ENCODE measurements around the gene ISG20L2.

The ISG20L2 gene

DNA sequence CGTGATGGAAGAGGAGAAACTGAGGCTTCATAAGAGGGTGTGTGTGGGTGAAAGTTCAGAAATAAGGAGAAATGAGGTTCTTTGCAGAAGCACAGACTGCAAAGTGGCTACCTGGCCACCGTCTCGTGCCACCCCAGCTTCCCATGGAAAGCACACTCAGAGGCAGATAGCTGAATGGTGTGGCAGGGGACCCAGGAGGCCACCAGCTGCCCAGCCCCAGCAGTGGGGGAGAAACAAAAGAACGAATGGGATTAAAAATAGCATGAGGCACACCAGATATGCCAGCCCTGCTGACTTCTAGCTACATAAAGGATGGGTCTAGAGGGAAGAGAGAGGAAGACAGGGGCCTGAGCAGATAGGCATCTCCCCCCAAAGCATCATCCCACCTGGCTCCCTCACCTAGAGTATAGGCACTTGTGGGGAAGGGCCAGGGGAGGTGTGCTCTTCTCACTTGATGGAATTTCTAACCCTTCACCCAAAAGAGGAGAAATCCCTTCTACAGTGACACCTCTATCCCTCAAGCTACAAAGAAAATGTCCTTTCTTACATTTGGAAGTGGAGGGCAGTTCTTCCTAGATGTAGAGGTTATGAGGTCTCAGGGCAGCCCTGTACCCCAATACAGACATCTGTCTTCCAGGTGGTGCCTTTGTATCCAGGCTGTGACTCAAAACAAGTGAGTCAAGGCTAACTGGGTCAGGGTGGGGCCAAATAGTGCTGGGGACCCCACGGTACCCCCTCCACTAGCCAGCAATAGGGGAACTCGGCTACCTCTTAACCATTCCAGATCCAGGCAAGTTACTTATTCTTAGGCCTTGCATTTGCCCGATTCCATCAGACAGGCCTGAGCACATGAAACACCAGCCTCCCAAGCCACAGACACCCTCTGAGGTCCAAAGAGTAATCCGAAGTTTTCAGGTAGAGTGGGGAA, 19.4 kb upstream of the ISG20L2 start:
- peak overlapping the region; percentile 93 for H3K27ac Mint-ChIP-seq
- peak overlapping the region; percentile 85 for H3K4me3 Mint-ChIP-seq
- peaks cover 73% of the 10 kb centered on the region for H3K4me1 Mint-ChIP-seq
- no peak for ATAC-seq
- peaks cover 31% of the 10 kb centered on the region for H3K36me3 Mint-ChIP-seq
- no peaks in the 10 kb centered on the region for H3K27me3 Mint-ChIP-seq
- no peaks in the 10 kb centered on the region for H3K9me3 Mint-ChIP-seq

- no peaks in the 10 kb centered on the region for H3K27me3 Mint-ChIP-seq
Observed at GRCh38 chr1:156746728-156747631, 18.4 kb upstream of the ISG20L2 start.

GRCh38 chr1:156746406-156746727, 17.8 kb upstream of the ISG20L2 start:
- Mint-ChIP-seq H3K9me3 (no peaks in the 10 kb centered on the region), H3K4me3 (peak overlapping the region; percentile 83), H3K36me3 (peaks cover 48% of the 10 kb centered on the region), H3K27me3 (no peaks in the 10 kb centered on the region), H3K27ac (peak overlapping the region; percentile 93), H3K4me1 (peaks cover 75% of the 10 kb centered on the region)
- no peak for ATAC-seq

More at GRCh38 chr1:156746728-156747631, 18.4 kb upstream of the ISG20L2 start:
- Mint-ChIP-seq H3K27ac (peak overlapping the region; percentile 93), H3K4me1 (peaks cover 69% of the 10 kb centered on the region), H3K36me3 (peaks cover 42% of the 10 kb centered on the region), H3K4me3 (peak overlapping the region; percentile 85), H3K9me3 (no peaks in the 10 kb centered on the region)
- peak; percentile 39 for ATAC-seq

DNA sequence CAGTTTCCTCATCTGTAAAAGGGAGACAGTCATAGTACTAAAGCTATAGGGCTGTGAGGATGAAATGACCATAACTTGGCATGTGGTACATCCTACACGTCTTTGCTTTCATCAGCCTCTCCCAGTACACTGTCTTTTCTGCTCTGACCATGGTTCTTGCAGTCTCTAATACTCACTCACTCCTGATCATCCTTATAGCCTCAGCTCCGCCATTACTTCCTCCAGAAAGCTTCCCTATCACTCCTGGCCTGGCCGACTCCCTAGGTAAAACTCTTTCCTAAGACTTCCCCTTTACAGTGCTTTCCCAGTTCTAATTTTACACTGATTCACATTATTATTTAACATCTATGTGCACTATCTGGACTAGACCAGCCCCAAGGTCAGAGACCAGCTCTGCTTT, 17.3 kb upstream of the ISG20L2 start:
- H3K9me3 Mint-ChIP-seq: no peaks in the 10 kb centered on the region
- H3K4me3 Mint-ChIP-seq: no peak overlapping the region
- peak overlapping the region; percentile 93 for H3K27ac Mint-ChIP-seq
- ATAC-seq: no peak
- H3K36me3 Mint-ChIP-seq: peaks cover 53% of the 10 kb centered on the region
- peaks cover 79% of the 10 kb centered on the region for H3K4me1 Mint-ChIP-seq
- no peaks in the 10 kb centered on the region for H3K27me3 Mint-ChIP-seq

DNA sequence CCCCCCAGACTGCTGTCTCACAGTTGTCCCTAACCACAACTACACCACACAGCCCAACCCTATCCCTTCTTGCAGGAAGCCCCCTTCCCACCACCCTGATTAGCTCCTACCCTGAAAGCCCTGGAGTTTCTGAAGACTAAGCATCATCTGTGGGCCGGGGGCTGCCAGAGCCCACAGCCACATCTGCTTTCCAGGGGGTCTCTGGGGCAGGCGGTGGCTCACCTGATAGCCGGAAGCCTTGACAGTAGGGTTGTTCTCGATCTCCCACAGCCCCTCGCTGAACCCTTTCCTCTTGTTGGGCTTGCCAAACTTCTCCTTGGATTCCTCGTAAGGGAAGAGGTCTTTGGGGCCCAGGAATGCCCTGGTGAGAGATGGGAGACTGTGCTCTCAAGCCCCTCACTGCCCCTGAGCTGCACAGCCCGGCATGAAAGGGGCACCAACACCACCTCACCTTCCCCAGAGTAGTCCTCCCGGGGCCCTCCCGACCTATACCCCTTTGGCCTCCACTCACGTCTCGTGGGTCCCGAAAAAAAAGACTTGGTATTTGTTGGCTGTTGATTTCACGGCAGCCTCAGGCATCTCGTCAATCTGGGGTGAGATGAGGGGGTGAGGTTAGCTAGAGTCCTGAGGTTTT, 16.3 kb upstream of the ISG20L2 start:
- Mint-ChIP-seq H3K27me3 (no peaks in the 10 kb centered on the region), H3K9me3 (no peaks in the 10 kb centered on the region), H3K36me3 (peaks cover 56% of the 10 kb centered on the region), H3K4me1 (peaks cover 78% of the 10 kb centered on the region), H3K4me3 (no peak overlapping the region), H3K27ac (no peak overlapping the region)
- ATAC-seq: no peak

GRCh38 chr1:156744344-156744743, 15.8 kb upstream of the ISG20L2 start:
- Mint-ChIP-seq H3K27me3 (no peaks in the 10 kb centered on the region), H3K4me3 (no peak overlapping the region), H3K36me3 (peaks cover 56% of the 10 kb centered on the region), H3K4me1 (peaks cover 72% of the 10 kb centered on the region), H3K9me3 (no peaks in the 10 kb centered on the region), H3K27ac (no peak overlapping the region)
- no peak for ATAC-seq

DNA sequence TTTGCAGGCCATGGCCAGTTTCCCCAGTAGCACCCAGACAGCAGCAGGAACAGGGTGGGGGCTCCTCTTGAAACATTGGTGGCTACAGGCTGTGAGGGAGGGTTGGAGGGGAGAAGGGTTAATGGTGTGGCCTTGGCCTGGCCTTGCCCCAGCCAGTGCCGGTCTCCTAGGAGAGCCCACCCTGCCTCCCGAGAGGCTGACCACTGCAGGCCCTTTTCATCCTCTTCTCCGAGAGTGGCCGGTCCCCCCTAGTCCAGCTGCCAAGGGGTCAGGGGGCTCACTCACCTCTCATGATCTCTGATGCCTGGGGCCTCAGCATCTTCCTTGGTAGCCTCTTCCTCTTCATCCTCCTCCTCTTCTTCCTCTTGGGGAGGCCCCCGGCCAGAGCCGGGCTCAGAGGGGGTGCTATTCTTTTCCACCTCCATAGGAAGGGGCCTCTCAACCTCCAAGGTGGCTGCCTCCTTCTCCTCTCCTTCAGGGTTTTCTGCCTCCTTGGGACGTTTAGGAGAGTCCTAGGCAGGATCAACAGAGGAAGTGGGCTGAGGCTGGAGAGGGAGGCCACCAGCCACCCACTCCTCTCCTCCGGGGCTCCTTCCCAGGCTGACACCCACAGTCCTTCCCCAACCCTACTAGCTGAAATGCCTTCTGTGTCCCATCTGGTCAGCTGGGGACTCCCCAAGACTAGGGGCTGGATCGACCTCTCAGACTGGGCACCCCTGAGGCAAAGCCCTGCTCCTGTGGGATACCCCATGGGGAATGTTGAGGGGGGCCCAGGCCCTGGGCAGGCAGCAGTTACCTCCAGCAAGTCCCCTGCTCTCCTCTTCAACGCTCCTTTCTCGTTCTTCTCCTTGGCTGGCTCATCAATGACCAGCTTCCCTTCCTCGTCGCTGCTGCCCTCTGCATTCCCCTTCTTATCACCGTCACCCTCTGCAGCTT, 15.1 kb upstream of the ISG20L2 start:
- peaks cover 72% of the 10 kb centered on the region for H3K4me1 Mint-ChIP-seq
- H3K27me3 Mint-ChIP-seq: no peaks in the 10 kb centered on the region
- no peak overlapping the region for H3K4me3 Mint-ChIP-seq
- no peak for ATAC-seq
- peak overlapping the region; percentile 11 for H3K27ac Mint-ChIP-seq
- H3K9me3 Mint-ChIP-seq: no peaks in the 10 kb centered on the region
- peaks cover 60% of the 10 kb centered on the region for H3K36me3 Mint-ChIP-seq

GRCh38 chr1:156742801-156743200, 14.2 kb upstream of the ISG20L2 start:
- H3K4me1 Mint-ChIP-seq: peaks cover 68% of the 10 kb centered on the region
- H3K27me3 Mint-ChIP-seq: no peaks in the 10 kb centered on the region
- peak overlapping the region; percentile 94 for H3K27ac Mint-ChIP-seq
- ATAC-seq: no peak
- H3K4me3 Mint-ChIP-seq: no peak overlapping the region
- peaks cover 68% of the 10 kb centered on the region for H3K36me3 Mint-ChIP-seq
- no peaks in the 10 kb centered on the region for H3K9me3 Mint-ChIP-seq

DNA sequence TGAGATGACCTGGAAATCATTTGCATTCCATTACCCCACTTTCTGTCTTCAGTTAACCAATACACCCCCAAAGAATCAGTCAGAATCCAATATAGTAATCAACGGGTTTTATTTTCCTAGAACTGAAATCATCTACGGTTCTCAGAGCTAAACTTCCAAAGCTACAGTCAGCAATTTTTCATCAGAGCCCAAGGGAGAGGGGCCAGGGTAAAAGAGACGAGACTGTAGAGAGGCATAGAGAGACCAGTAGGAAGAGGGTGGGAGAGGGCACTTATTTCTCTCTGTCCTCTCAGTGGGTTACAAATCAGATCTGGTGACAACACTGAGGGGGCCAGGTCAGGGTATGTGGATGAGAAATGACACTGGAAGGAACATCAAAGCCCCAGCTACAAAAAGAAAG, 13.5 kb upstream of the ISG20L2 start:
- Mint-ChIP-seq H3K4me3 (peak overlapping the region; percentile 94), H3K27ac (peak overlapping the region; percentile 94), H3K9me3 (no peaks in the 10 kb centered on the region), H3K27me3 (no peaks in the 10 kb centered on the region), H3K4me1 (peaks cover 61% of the 10 kb centered on the region), H3K36me3 (peaks cover 76% of the 10 kb centered on the region)
- ATAC-seq: no peak

GRCh38 chr1:156741481-156741983, 13.0 kb upstream of the ISG20L2 start:
- Mint-ChIP-seq H3K27me3 (no peaks in the 10 kb centered on the region), H3K4me1 (peaks cover 57% of the 10 kb centered on the region), H3K9me3 (no peaks in the 10 kb centered on the region), H3K27ac (peak overlapping the region; percentile 94), H3K4me3 (peak overlapping the region; percentile 94), H3K36me3 (peaks cover 76% of the 10 kb centered on the region)
- ATAC-seq: no peak

- peak within 1 kb of the TSS; percentile 94 for H3K4me3 Mint-ChIP-seq
- no peaks in the 10 kb centered on the region for H3K9me3 Mint-ChIP-seq
- H3K36me3 Mint-ChIP-seq: peaks cover 75% of the 10 kb centered on the region
- H3K4me1 Mint-ChIP-seq: peaks cover 50% of the 10 kb centered on the region
- H3K27me3 Mint-ChIP-seq: no peaks in the 10 kb centered on the region
- peak within 1 kb of the TSS; percentile 94 for H3K27ac Mint-ChIP-seq
- peak; percentile 95 for ATAC-seq
Observed at GRCh38 chr1:156740741-156741480, 12.3 kb upstream of the ISG20L2 start, which contains the start of gene MRPL24. Gene MRPL24 (minus strand): TSS chr1:156741088. CDS start chr1:156738704, 2,384 bp downstream.

DNA sequence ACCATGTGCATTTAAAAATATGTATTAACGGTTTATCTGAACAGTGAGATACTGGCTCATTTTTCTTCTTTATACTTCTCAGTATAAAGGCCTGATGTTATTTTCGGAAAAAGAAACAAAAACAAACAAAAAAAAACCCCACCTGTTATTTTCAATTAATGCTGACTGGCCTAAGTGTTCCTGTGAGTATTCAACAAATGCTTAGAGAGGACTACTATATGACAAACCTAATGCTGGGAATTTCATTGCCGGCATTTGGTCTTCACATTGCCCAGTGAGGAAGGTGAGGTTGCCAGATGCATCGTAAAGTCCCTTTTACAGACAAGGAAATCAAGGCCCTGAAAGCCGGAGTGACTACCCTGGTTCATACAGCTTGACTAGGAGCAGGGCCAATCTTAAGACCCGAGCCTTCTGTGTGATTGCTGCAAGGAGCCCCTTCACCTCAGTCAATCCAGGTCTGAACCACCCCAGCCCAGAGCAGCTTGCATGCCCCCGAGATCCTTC, 11.7 kb upstream of the ISG20L2 start:
- Mint-ChIP-seq H3K36me3 (peaks cover 75% of the 10 kb centered on the region), H3K4me3 (peak overlapping the region; percentile 94), H3K9me3 (no peaks in the 10 kb centered on the region), H3K27me3 (no peaks in the 10 kb centered on the region), H3K4me1 (peaks cover 44% of the 10 kb centered on the region), H3K27ac (peak overlapping the region; percentile 94)
- ATAC-seq: no peak

GRCh38 chr1:156738916-156739315, 10.3 kb upstream of the ISG20L2 start:
- Mint-ChIP-seq H3K27me3 (no peaks in the 10 kb centered on the region), H3K27ac (no peak overlapping the region), H3K4me1 (peaks cover 38% of the 10 kb centered on the region), H3K4me3 (no peak overlapping the region), H3K36me3 (peaks cover 63% of the 10 kb centered on the region), H3K9me3 (no peaks in the 10 kb centered on the region)
- ATAC-seq: no peak

All from stimulated activated memory B cell treated with anti-CD40 and anti-IgM and Interleukin-4, amounts not matched to agents 10 μg/mL and 1 μg/mL and 100 μg/mL, for 72 hours (primary cell).